IgD-negative memory B cell (primary cell): ENCODE results near the gene FEN1. TPM values are rescaled to one million over a fixed set of nuclear protein-coding genes. Genes with fewer than 3 reads are reported as not detected.

ENCODE experiments used
- H3K27ac Mint-ChIP-seq, 3 donors: one replicate each; pipeline ENCODE4 v1.8.0; 2020 to 2022; ENCODE audit warnings: mild to moderate bottlenecking in 3 of 3, mixed read lengths in 3 of 3, moderate library complexity in 1 of 3
- H3K27me3 Mint-ChIP-seq: one replicate; pipeline ENCODE4 v1.8.0; 2021; ENCODE audit warnings: mixed read lengths
- H3K36me3 Mint-ChIP-seq: one replicate; pipeline ENCODE4 v1.8.0; 2020; ENCODE audit warnings: mild to moderate bottlenecking, mixed read lengths
- H3K4me1 Mint-ChIP-seq, 3 donors: one replicate each; pipeline ENCODE4 v1.8.0; 2020 to 2022; ENCODE audit warnings: mixed read lengths in 3 of 3, mild to moderate bottlenecking in 1 of 3
- H3K4me3 Mint-ChIP-seq, 4 donors: one replicate each; pipeline ENCODE4 v1.8.0; 2020 to 2022; ENCODE audit warnings: mild to moderate bottlenecking in 4 of 4, mixed read lengths in 4 of 4, moderate library complexity in 3 of 4
- H3K9me3 Mint-ChIP-seq, 3 donors: one replicate each; pipeline ENCODE4 v1.8.0; 2020 to 2021; ENCODE audit warnings: mixed read lengths in 3 of 3, mild to moderate bottlenecking in 1 of 3
- polyA plus RNA-seq: library from polyadenylated mRNA; unstranded; fragments of 300-500 nt; fragmentation: Illumina TruSeq; gene quantifications from one replicate; pipeline ENCODE4 v1.2.3, GENCODE V29; 2021

Gene FEN1
- polyA plus RNA-seq, 1 donor from 2014 or later, result 12.6 TPM

- H3K9me3 Mint-ChIP-seq, result no peaks in the 10 kb centered on the region
- H3K27me3 Mint-ChIP-seq, result no peaks in the 10 kb centered on the region
- H3K27ac Mint-ChIP-seq, result peak overlapping the region; percentile 94 to 99 (median 98)
- peaks cover 14 to 20% (median 16%) of the 10 kb centered on the region in 3 donors for H3K4me1 Mint-ChIP-seq
- peak overlapping the region; percentile 89 to 96 (median 95) for H3K4me3 Mint-ChIP-seq
- peaks cover 4% of the 10 kb centered on the region for H3K36me3 Mint-ChIP-seq
Observed at GRCh38 chr11:61793083-61793828, 545 bp downstream of the FEN1 start.

- peaks cover 4% of the 10 kb centered on the region for H3K36me3 Mint-ChIP-seq
- peak overlapping the region; percentile 66 to 96 (median 95) for H3K4me3 Mint-ChIP-seq
- peaks cover 14 to 20% (median 17%) of the 10 kb centered on the region in 3 donors for H3K4me1 Mint-ChIP-seq
- no peaks in the 10 kb centered on the region for H3K9me3 Mint-ChIP-seq
- peak overlapping the region in 1 of 3 donors; percentile 99 for H3K27ac Mint-ChIP-seq
- no peaks in the 10 kb centered on the region for H3K27me3 Mint-ChIP-seq
Observed at GRCh38 chr11:61793829-61794204, 1.1 kb downstream of the FEN1 start.

- H3K27me3 Mint-ChIP-seq, result no peaks in the 10 kb centered on the region
- no peak overlapping the region for H3K27ac Mint-ChIP-seq
- no peaks in the 10 kb centered on the region for H3K9me3 Mint-ChIP-seq
- H3K4me1 Mint-ChIP-seq, result peaks cover 14 to 19% (median 17%) of the 10 kb centered on the region in 3 donors
- H3K36me3 Mint-ChIP-seq, result peaks cover 4% of the 10 kb centered on the region
- peak overlapping the region in 2 of 4 donors; percentile 25 to 49 for H3K4me3 Mint-ChIP-seq
Observed at GRCh38 chr11:61794579-61794978, 1.9 kb downstream of the FEN1 start.

- Mint-ChIP-seq H3K4me3 (peak overlapping the region in 1 of 4 donors; percentile 25), H3K27ac (peak overlapping the region in 1 of 3 donors; percentile 84), H3K27me3 (no peaks in the 10 kb centered on the region), H3K36me3 (peaks cover 4% of the 10 kb centered on the region), H3K9me3 (no peaks in the 10 kb centered on the region), H3K4me1 (peaks cover 14 to 18% (median 17%) of the 10 kb centered on the region in 3 donors)
Observed at GRCh38 chr11:61795459-61795858, 2.7 kb downstream of the FEN1 start.

GRCh38 chr11:61795876-61796526 lies 3.3 kb downstream of the FEN1 start:
- Mint-ChIP-seq H3K27me3 (no peaks in the 10 kb centered on the region), H3K9me3 (no peaks in the 10 kb centered on the region), H3K36me3 (peaks cover 4% of the 10 kb centered on the region), H3K27ac (no peak overlapping the region), H3K4me1 (peaks cover 14 to 19% (median 17%) of the 10 kb centered on the region in 3 donors), H3K4me3 (no peak overlapping the region)

- H3K4me3 Mint-ChIP-seq, result peak overlapping the region in 2 of 4 donors; percentile 52 to 54
- H3K27ac Mint-ChIP-seq, result no peak overlapping the region
- H3K4me1 Mint-ChIP-seq, result peaks cover 4 to 13% (median 11%) of the 10 kb centered on the region in 3 donors
- H3K36me3 Mint-ChIP-seq, result peaks cover 4% of the 10 kb centered on the region
- no peaks in the 10 kb centered on the region for H3K27me3 Mint-ChIP-seq
- no peaks in the 10 kb centered on the region for H3K9me3 Mint-ChIP-seq
Observed at GRCh38 chr11:61797263-61797944, 4.7 kb downstream of the FEN1 start.

- Mint-ChIP-seq H3K4me1 (peaks cover 0 to 11% (median 1%) of the 10 kb centered on the region in 3 donors), H3K4me3 (no peak overlapping the region), H3K27me3 (no peaks in the 10 kb centered on the region), H3K9me3 (no peaks in the 10 kb centered on the region), H3K36me3 (peaks cover 4% of the 10 kb centered on the region), H3K27ac (no peak overlapping the region)
Observed at GRCh38 chr11:61799665-61800284, 7.1 kb downstream of the FEN1 start.

GRCh38 chr11:61800331-61801281 lies 7.9 kb downstream of the FEN1 start:
- no peaks in the 10 kb centered on the region for H3K9me3 Mint-ChIP-seq
- peaks cover 4% of the 10 kb centered on the region for H3K36me3 Mint-ChIP-seq
- no peaks in the 10 kb centered on the region for H3K27me3 Mint-ChIP-seq
- peaks cover 0 to 12% (median 1%) of the 10 kb centered on the region in 3 donors for H3K4me1 Mint-ChIP-seq
- no peak overlapping the region for H3K4me3 Mint-ChIP-seq
- peak overlapping the region in 1 of 3 donors; percentile 40 for H3K27ac Mint-ChIP-seq

GRCh38 chr11:61802605-61803004 lies 9.9 kb downstream of the FEN1 start:
- H3K4me3 Mint-ChIP-seq, result no peak overlapping the region
- H3K27me3 Mint-ChIP-seq, result no peaks in the 10 kb centered on the region
- H3K9me3 Mint-ChIP-seq, result no peaks in the 10 kb centered on the region
- peaks cover 0 to 5% (median 1%) of the 10 kb centered on the region in 3 donors for H3K4me1 Mint-ChIP-seq
- no peaks in the 10 kb centered on the region for H3K36me3 Mint-ChIP-seq
- no peak overlapping the region for H3K27ac Mint-ChIP-seq

- Mint-ChIP-seq H3K4me3 (no peak overlapping the region), H3K27ac (peak overlapping the region in 1 of 3 donors; percentile 36), H3K36me3 (no peaks in the 10 kb centered on the region), H3K9me3 (no peaks in the 10 kb centered on the region), H3K4me1 (peaks cover 0 to 5% (median 0%) of the 10 kb centered on the region in 3 donors), H3K27me3 (no peaks in the 10 kb centered on the region)
Observed at GRCh38 chr11:61803889-61804647, 11.4 kb downstream of the FEN1 start.

GRCh38 chr11:61805146-61805545 lies 12.4 kb downstream of the FEN1 start:
- Mint-ChIP-seq H3K4me1 (peaks cover 0 to 5% (median 0%) of the 10 kb centered on the region in 3 donors), H3K27ac (no peak overlapping the region), H3K4me3 (no peak overlapping the region), H3K27me3 (no peaks in the 10 kb centered on the region), H3K9me3 (no peaks in the 10 kb centered on the region), H3K36me3 (no peaks in the 10 kb centered on the region)

GRCh38 chr11:61806785-61807184 lies 14.1 kb downstream of the FEN1 start:
- Mint-ChIP-seq H3K27me3 (no peaks in the 10 kb centered on the region), H3K27ac (no peak overlapping the region), H3K36me3 (no peaks in the 10 kb centered on the region), H3K4me3 (no peak overlapping the region), H3K9me3 (no peaks in the 10 kb centered on the region), H3K4me1 (peaks cover 0 to 3% (median 0%) of the 10 kb centered on the region in 3 donors)

GRCh38 chr11:61810671-61811175 lies 18.0 kb downstream of the FEN1 start:
- Mint-ChIP-seq H3K4me1 (peaks cover 0 to 6% (median 3%) of the 10 kb centered on the region in 3 donors), H3K27me3 (no peaks in the 10 kb centered on the region), H3K27ac (no peak overlapping the region), H3K9me3 (peaks cover 0 to 2% (median 0%) of the 10 kb centered on the region in 3 donors), H3K4me3 (no peak overlapping the region), H3K36me3 (peaks cover 5% of the 10 kb centered on the region)
